HG02884 (cell line): Measurements from ENCODE around the gene TSSK2.

Experiments
- ATAC-seq: cut with Tn5 transposase; IDR thresholded peaks from one replicate; pipeline ENCODE4 v1.9.1; 2021; ENCODE audit warnings: mild to moderate bottlenecking, moderate library complexity; ENCODE audit not compliant: unreplicated experiment

TSSK2 gene

GRCh38 chr22:19180234-19180633, 49.1 kb downstream of the TSSK2 start:
- no peak for ATAC-seq

- ATAC-seq, result no peak
Measured at GRCh38 chr22:19180740-19181410, 49.8 kb downstream of the TSSK2 start.

- ATAC-seq, result no peak
Measured at GRCh38 chr22:19181786-19182471, 50.8 kb downstream of the TSSK2 start.
